Temporal lobe (tissue), 2 donors: Measurements from ENCODE around the gene PP2D1. TPM values are rescaled to one million over a fixed set of nuclear protein-coding genes. Genes with fewer than 3 reads are reported as not detected.

ENCODE experiments used
- small RNA-seq: library from RNA; depleted of rRNA; stranded (forward); fragments of <200 nt; gene quantifications from one replicate; pipeline ENCODE3, GENCODE V24; 2014; ENCODE audit warnings: low replicate concordance
- total RNA-seq: library from RNA; depleted of rRNA; stranded (reverse); fragments of >200 nt; gene quantifications from one replicate; pipeline ENCODE4 v1.2.3, GENCODE V29; 2014

PP2D1 gene
- total RNA-seq, 1 donor from 2014 or later = not detected

Small RNA genes within 50 kb of the gene (small RNA-seq; reads per million reads assigned to genes)
- not detected for gene RNU4-85P
- not detected for gene RPL39P18

Other genes with a start within 250 kb of the PP2D1 start
- 4.2 TPM for gene EFHB, start 78.0 kb downstream of the PP2D1 start, total RNA-seq
- gene RAB5A, start 65.2 kb downstream of the PP2D1 start, total RNA-seq = 73.0 TPM
- 14.5 TPM for gene KAT2B, start 28.2 kb upstream of the PP2D1 start, total RNA-seq
- gene SGO1, start 173.9 kb upstream of the PP2D1 start, total RNA-seq = 2.0 TPM